ENCODE measurements around the gene TSPAN18.

DNA sequence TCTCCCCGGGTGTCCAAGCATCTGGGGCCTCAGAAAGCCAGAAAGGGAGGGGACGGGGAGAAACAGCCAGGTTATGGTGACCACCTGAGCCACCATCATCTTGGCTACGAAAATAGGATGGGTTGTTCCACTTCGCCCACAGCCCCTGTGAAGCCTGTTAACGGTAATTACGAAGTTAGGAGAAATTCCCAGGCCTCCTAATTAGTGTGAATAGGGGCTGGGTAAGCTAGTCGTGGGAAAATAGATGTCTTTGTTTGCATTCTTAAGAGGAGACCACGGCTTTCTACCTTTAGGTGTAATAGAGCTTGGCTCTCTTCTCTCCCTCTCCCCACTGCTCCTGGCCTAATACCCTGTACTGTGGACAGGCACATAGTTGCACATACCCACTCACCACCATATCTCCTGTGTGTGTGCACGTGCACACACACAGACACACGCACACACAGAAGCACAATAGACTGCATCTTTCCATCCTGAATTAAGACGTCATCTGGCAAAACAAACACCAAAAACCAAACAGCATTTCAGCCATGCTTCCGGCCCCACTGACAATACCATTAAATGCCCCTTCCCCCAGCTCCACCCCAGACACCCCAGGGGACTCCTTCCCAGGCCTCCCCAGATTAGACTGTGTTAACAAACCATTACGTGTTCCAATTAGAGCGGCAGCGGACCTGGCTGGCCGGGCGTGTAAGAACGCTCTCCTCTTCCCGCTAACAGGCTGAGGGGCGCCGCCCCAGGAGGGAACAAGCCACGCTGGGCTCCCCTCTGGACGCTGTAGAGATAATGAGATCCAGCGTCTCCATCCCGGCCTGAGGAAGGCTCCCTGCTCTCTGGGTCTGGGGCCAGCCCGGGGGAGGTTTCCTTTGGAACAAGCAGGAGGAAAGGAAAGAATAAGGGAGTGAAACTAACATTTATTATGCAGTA, 151.1 kb downstream of the TSPAN18 start:
- TF ChIP-seq, protein P1, sequence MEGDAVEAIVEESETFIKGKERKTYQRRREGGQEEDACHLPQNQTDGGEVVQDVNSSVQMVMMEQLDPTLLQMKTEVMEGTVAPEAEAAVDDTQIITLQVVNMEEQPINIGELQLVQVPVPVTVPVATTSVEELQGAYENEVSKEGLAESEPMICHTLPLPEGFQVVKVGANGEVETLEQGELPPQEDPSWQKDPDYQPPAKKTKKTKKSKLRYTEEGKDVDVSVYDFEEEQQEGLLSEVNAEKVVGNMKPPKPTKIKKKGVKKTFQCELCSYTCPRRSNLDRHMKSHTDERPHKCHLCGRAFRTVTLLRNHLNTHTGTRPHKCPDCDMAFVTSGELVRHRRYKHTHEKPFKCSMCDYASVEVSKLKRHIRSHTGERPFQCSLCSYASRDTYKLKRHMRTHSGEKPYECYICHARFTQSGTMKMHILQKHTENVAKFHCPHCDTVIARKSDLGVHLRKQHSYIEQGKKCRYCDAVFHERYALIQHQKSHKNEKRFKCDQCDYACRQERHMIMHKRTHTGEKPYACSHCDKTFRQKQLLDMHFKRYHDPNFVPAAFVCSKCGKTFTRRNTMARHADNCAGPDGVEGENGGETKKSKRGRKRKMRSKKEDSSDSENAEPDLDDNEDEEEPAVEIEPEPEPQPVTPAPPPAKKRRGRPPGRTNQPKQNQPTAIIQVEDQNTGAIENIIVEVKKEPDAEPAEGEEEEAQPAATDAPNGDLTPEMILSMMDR (IDR thresholded peaks at IDR 0.05; ENCODE audit: insufficient read depth, low read depth, low read length): no peak
- no peak for TF ChIP-seq EZH2 (IDR thresholded peaks at IDR 0.05; ENCODE audit: insufficient read depth, low read length)
